Neural cell (in vitro differentiated cells): ENCODE measurements around the gene ASRGL1.

ENCODE experiments used
- EZH2 ChIP-seq: fragments of 200-600, 300-800 bp; shearing (Covaris generic), sonication (generic); IDR thresholded peaks from 2 replicates; pipeline ENCODE4 v1.6.1; 2014; ENCODE audit warnings: antibody characterized with exemption, low read length, borderline replicate concordance, mild to moderate bottlenecking; ENCODE audit not compliant: insufficient read depth, poor library complexity, severe bottlenecking
- POLR2AphosphoS5 ChIP-seq: IDR thresholded peaks from 2 replicates; pipeline ENCODE4 v1.6.1; 2012
- TAF1 ChIP-seq: IDR thresholded peaks from 2 replicates; pipeline ENCODE4 v1.6.1; 2012; ENCODE audit warnings: low read depth
- TF ChIP-seq, protein P1 (sequence below): fragments of 450-650 bp; IDR thresholded peaks from 2 replicates; pipeline ENCODE4 v1.5.1; 2014; ENCODE audit warnings: antibody characterized with exemption, mild to moderate bottlenecking, moderate library complexity; ENCODE audit not compliant: poor library complexity, severe bottlenecking

DNA sequence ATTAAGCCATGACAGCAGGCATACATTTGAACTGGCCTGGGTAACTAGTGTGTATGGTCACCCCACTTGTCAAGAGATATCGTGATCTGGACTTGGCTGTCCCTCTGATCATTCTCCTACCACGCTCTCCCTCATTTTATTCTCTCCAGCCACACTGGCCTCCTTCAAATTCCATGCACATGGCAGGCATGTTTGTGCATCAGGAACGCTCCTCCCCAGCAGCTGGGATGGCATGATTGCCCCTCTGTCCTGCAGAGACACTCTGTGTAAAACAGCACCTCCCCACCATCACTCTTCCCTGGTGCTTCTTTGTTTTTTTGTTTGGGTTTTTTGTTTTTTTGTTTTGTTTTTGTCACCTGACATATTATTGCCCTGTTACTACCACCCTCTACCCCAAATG, 50.1 kb downstream of the ASRGL1 start:
- TF ChIP-seq, protein P1, sequence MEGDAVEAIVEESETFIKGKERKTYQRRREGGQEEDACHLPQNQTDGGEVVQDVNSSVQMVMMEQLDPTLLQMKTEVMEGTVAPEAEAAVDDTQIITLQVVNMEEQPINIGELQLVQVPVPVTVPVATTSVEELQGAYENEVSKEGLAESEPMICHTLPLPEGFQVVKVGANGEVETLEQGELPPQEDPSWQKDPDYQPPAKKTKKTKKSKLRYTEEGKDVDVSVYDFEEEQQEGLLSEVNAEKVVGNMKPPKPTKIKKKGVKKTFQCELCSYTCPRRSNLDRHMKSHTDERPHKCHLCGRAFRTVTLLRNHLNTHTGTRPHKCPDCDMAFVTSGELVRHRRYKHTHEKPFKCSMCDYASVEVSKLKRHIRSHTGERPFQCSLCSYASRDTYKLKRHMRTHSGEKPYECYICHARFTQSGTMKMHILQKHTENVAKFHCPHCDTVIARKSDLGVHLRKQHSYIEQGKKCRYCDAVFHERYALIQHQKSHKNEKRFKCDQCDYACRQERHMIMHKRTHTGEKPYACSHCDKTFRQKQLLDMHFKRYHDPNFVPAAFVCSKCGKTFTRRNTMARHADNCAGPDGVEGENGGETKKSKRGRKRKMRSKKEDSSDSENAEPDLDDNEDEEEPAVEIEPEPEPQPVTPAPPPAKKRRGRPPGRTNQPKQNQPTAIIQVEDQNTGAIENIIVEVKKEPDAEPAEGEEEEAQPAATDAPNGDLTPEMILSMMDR: no peak
- no peak for TF ChIP-seq EZH2
- TF ChIP-seq TAF1: no peak
- TF ChIP-seq POLR2AphosphoS5: no peak
